Activated CD4-positive, alpha-beta T cell treated with anti-CD3 and anti-CD28 coated beads for 48 hours (primary cell): Measurements from ENCODE around the gene SHMT2.

Experiments
- DNase-seq: peaks from one replicate; pipeline ENCODE4 v3.0.0-alpha.2; 2020

SHMT2 gene

GRCh38 chr12:57229634-57230380 is at the start of gene SHMT2:
Gene SHMT2 (plus strand): TSS chr12:57229711. CDS start chr12:57229779, 68 bp downstream.
- DNase-seq, result peak; percentile 97

GRCh38 chr12:57180321-57180989 is 49.1 kb upstream of the SHMT2 start:
- no peak for DNase-seq

- DNase-seq, result no peak
Observed at GRCh38 chr12:57181072-57181471, 48.4 kb upstream of the SHMT2 start.

- DNase-seq, result no peak
Observed at GRCh38 chr12:57181561-57182155, 47.9 kb upstream of the SHMT2 start.

- peak; percentile 88 for DNase-seq
Observed at GRCh38 chr12:57182918-57183575, 46.5 kb upstream of the SHMT2 start.

- DNase-seq, result no peak
Observed at GRCh38 chr12:57183939-57184725, 45.4 kb upstream of the SHMT2 start.

GRCh38 chr12:57185403-57185802 is 44.1 kb upstream of the SHMT2 start:
- no peak for DNase-seq

GRCh38 chr12:57185906-57186508 is 43.5 kb upstream of the SHMT2 start:
- no peak for DNase-seq

- DNase-seq, result no peak
Observed at GRCh38 chr12:57187222-57188089, 42.1 kb upstream of the SHMT2 start.

- no peak for DNase-seq
Observed at GRCh38 chr12:57188090-57188425, 41.5 kb upstream of the SHMT2 start.

- no peak for DNase-seq
Observed at GRCh38 chr12:57190037-57190436, 39.5 kb upstream of the SHMT2 start.

GRCh38 chr12:57190821-57191220 is 38.7 kb upstream of the SHMT2 start:
- no peak for DNase-seq

GRCh38 chr12:57191410-57191809 is 38.1 kb upstream of the SHMT2 start:
- DNase-seq, result no peak

- DNase-seq, result no peak
Observed at GRCh38 chr12:57192920-57193319, 36.6 kb upstream of the SHMT2 start.

GRCh38 chr12:57193706-57194245 is 35.7 kb upstream of the SHMT2 start:
- DNase-seq, result no peak

GRCh38 chr12:57194253-57194652 is 35.3 kb upstream of the SHMT2 start:
- no peak for DNase-seq

GRCh38 chr12:57195186-57195585 is 34.3 kb upstream of the SHMT2 start:
- no peak for DNase-seq

GRCh38 chr12:57195611-57196371 is 33.7 kb upstream of the SHMT2 start:
- DNase-seq, result no peak

- no peak for DNase-seq
Observed at GRCh38 chr12:57196439-57196838, 33.1 kb upstream of the SHMT2 start.

GRCh38 chr12:57196956-57197355 is 32.6 kb upstream of the SHMT2 start:
- DNase-seq, result no peak
